GM21825 (cell line): ENCODE measurements around the gene PROM1.

ENCODE experiments used
- ATAC-seq: cut with Tn5 transposase; IDR thresholded peaks from one replicate; pipeline ENCODE4 v1.9.1; 2021; ENCODE audit warnings: mild to moderate bottlenecking, moderate library complexity; ENCODE audit not compliant: unreplicated experiment

Gene PROM1

GRCh38 chr4:15951781-15952180 lies 132.0 kb downstream of the PROM1 start:
- no peak for ATAC-seq

GRCh38 chr4:15948826-15949225 lies 135.0 kb downstream of the PROM1 start:
- no peak for ATAC-seq

GRCh38 chr4:15947684-15948083 lies 136.1 kb downstream of the PROM1 start:
- no peak for ATAC-seq

- no peak for ATAC-seq
Observed at GRCh38 chr4:15945516-15945915, 138.3 kb downstream of the PROM1 start.

GRCh38 chr4:15944895-15945294 lies 138.9 kb downstream of the PROM1 start:
- no peak for ATAC-seq

GRCh38 chr4:15942283-15942682 lies 141.5 kb downstream of the PROM1 start:
- no peak for ATAC-seq

- ATAC-seq, result no peak
Observed at GRCh38 chr4:15938640-15939039, 145.2 kb downstream of the PROM1 start, which contains the start of gene FGFBP1. TSS of gene FGFBP1 (minus strand) at chr4:15938740. CDS start at chr4:15936632, 2,108 bp downstream.

- no peak for ATAC-seq
Observed at GRCh38 chr4:15938182-15938581, 145.6 kb downstream of the PROM1 start.

- ATAC-seq, result no peak
Observed at GRCh38 chr4:15936495-15936894, 147.3 kb downstream of the PROM1 start.

- no peak for ATAC-seq
Observed at GRCh38 chr4:15935504-15936402, 148.1 kb downstream of the PROM1 start.

GRCh38 chr4:15934259-15934658 lies 149.6 kb downstream of the PROM1 start:
- no peak for ATAC-seq

GRCh38 chr4:15931451-15932210 lies 152.2 kb downstream of the PROM1 start:
- ATAC-seq, result no peak

- ATAC-seq, result no peak
Observed at GRCh38 chr4:15930314-15930713, 153.5 kb downstream of the PROM1 start.

- ATAC-seq, result no peak
Observed at GRCh38 chr4:15929540-15929939, 154.3 kb downstream of the PROM1 start.

GRCh38 chr4:15928883-15929282 lies 154.9 kb downstream of the PROM1 start:
- ATAC-seq, result no peak

- ATAC-seq, result no peak
Observed at GRCh38 chr4:15926486-15926885, 157.3 kb downstream of the PROM1 start.

- ATAC-seq, result no peak
Observed at GRCh38 chr4:15925830-15926229, 158.0 kb downstream of the PROM1 start.

GRCh38 chr4:15921592-15921932 lies 162.3 kb downstream of the PROM1 start:
- no peak for ATAC-seq

- ATAC-seq, result no peak
Observed at GRCh38 chr4:15920723-15921591, 162.9 kb downstream of the PROM1 start.

GRCh38 chr4:15918484-15919129 lies 165.2 kb downstream of the PROM1 start:
- no peak for ATAC-seq
